Measurements from ENCODE around the gene KLHL20.
A peak's percentile ranks its signal among the peaks of the same experiment; 100 is the strongest.
"Not testable (repeated sequence)": the region's sequence is repeated elsewhere in the genome, so short reads cannot be mapped to it uniquely, and the experiment has no call there.

KLHL20 gene, protein sequence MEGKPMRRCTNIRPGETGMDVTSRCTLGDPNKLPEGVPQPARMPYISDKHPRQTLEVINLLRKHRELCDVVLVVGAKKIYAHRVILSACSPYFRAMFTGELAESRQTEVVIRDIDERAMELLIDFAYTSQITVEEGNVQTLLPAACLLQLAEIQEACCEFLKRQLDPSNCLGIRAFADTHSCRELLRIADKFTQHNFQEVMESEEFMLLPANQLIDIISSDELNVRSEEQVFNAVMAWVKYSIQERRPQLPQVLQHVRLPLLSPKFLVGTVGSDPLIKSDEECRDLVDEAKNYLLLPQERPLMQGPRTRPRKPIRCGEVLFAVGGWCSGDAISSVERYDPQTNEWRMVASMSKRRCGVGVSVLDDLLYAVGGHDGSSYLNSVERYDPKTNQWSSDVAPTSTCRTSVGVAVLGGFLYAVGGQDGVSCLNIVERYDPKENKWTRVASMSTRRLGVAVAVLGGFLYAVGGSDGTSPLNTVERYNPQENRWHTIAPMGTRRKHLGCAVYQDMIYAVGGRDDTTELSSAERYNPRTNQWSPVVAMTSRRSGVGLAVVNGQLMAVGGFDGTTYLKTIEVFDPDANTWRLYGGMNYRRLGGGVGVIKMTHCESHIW

DNA sequence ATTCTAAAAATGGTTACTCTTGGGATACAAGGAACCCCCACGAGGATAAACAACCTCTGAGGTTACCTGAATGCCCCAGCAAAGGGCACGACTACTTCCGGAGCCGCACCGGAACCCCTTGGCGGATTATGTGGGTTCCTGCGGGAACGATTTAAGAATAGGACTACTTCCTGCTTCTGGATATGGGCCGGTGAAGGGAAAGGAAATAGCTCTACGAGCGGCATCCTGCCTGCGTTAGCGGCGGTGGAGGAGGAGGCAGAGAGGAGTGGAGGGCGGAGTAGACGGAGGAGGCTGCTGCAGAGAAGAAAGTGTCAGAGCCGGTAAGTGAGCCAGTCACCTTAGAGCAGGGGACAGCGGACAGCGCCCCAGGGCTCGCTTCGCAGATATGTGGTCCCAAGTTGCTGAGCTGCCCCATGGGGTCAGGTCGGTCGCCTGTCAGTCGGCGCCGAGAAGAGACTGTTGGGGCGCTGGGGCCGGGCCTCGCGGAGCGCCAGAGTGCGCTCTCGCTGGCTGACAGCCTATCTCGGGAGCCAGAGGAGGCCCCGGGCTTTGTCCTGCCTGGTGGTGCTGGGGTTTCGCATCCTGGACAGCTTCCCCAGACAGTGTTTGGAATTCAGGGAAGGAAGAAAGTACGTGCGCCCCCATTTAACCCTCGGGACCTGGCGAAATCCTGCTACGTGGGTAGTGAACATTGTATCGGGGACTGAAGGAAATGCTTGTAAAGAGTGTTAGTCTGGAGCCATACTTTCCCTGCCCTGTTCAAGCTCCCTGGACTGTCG is at the start of gene KLHL20:
KLHL20 (plus strand) TSS at position 223 of the 779 bp plus-strand sequence. CDS start 1,063 bp downstream, outside the sequence.
- DNase-seq (ENCODE audit: low read depth, low spot score), result peak; percentile 74

DNA sequence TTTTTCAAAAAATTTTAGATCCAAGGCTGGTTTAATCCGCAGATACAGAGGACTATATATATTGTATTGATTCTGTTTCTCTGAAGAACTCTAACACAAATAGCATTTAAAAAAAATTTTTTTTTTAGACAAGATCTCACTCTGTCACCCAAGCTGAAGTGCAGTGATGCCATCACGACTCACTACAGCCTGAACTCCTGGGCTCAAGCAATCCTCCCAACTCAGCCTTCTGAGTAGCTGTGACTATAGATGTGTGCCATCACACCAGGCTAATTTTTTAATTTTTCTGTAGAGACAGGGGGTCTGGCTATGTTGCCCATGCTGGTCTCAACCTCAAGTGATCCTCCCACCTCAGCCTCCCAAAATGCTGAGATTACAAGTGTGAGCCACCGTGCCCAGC is 48.1 kb upstream of the KLHL20 start:
- no peak for DNase-seq (ENCODE audit: low read depth, low spot score)

DNA sequence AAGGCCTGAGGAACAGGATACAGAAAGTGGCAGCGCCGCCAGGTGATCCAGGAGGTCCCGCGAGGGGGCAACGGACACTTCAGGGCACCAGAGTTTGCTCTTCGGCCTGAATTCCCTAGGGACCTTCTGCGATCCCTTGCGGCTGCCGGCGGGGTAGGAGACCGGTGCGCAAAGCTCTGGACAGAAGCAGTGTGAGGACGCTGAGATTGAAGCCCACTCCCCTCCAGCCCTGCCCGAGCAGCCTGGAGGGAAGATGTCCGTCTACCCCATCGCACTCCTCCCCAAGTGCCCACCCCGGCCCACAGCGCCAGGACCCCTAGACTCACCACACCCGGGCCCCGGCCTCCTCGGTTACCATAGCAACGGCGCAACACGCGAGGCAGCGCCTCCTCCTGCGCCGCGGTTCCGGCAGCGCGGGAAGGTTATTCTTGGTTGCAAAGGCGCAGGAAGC is 45.3 kb upstream of the KLHL20 start, which contains the start of gene ANKRD45:
ANKRD45 (minus strand) TSS at position 361 of the 451 bp plus-strand sequence. CDS start 10,433 bp downstream, outside the sequence.
- no peak for DNase-seq (ENCODE audit: low read depth, low spot score)

DNA sequence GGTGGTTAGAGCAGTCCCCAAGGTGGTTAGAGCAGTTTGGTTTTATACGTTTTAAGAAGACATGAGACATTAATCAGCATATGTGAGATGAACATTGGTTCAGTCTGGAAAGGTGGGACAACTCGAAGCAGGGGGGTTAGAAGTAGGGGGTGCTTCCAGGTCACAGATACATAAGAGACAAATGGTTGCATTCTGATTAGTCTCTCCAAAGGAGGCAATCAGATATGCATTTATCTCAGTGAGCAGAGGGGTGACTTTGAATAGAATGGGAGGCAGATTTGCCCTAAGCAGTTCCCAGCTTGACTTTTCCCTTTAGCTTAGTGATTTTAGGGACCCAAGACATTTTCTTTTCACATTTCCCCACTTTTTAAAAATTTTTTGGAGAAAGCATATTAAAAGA is 40.3 kb upstream of the KLHL20 start:
- not testable (repeated sequence) for DNase-seq (ENCODE audit: low read depth, low spot score)

DNA sequence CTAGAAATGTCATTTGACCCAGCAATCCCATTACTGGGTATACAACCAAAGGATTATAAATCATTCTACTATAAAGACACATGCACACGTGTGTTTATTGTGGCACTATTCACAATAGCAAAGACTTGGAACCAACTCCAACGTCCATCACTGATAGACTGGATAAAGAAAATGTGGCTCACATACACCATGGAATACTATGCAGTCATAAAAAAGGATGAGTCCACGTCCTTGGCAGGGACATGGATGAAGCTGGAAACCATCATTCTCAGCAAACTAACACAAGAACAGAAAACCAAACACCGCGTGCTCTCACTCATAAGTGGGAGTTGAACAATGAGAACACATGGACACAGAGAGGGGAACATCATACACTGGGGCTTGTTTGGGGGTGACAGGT is 34.6 kb upstream of the KLHL20 start:
- DNase-seq (ENCODE audit: low read depth, low spot score), result not testable (repeated sequence)

DNA sequence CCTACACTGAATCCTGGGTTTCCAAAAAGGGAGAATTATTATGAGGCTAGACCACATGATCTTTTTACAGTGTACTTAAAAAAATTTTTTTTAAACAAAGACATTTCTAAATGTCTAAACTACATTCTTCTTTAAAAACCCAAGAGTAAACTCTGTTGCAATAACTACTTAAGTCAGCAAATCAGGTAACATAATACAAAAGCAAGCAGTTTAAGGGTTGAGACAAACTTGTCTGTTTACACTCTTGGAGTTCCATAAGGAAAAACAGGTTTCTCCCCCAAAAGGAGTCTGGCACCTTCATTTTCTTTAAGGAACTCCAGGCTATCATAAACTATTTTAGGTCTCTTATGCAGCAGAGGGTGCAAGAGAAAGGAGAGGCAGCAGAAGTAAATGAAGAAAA is 32.6 kb upstream of the KLHL20 start:
- no peak for DNase-seq (ENCODE audit: low read depth, low spot score)

DNA sequence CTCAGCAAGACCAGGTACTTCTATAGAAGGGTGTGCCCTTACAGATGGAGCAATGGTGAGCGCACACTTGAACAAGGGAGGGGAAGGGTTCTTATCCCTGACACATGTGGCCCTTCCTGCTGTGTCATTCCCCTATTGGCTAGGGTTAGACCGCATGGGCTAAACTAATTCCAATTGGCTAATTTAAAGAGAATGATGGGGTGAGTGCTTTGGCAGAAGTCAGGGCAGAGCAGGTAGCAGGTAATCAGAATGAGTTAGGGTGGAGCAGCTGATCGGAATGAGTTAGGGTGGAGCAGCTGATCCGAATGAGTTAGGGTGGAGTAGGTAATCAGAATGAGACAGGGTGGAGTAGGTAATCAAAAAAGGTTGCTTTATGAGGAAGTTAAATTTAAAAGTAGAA is 30.9 kb upstream of the KLHL20 start:
- not testable (repeated sequence) for DNase-seq (ENCODE audit: low read depth, low spot score)

DNA sequence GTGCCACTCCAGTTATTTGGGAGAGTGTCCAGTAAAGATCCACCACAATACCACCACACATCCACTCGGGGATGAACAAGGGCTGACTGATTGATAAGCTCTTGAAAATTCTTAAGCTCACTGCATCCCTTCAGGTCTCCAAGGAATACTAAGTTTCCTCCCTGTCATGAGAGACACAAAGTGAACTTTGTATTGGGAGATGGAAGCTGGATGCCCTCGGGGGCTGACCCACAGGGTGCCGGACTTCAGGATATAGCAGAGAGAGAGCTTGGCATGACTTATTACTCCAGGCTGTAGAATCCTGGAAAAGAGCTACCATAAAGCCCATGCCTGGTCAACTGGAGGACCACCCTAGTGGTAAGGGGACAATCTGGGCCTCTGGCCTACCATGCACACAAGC is 29.7 kb upstream of the KLHL20 start:
- DNase-seq (ENCODE audit: low read depth, low spot score), result not testable (repeated sequence)

DNA sequence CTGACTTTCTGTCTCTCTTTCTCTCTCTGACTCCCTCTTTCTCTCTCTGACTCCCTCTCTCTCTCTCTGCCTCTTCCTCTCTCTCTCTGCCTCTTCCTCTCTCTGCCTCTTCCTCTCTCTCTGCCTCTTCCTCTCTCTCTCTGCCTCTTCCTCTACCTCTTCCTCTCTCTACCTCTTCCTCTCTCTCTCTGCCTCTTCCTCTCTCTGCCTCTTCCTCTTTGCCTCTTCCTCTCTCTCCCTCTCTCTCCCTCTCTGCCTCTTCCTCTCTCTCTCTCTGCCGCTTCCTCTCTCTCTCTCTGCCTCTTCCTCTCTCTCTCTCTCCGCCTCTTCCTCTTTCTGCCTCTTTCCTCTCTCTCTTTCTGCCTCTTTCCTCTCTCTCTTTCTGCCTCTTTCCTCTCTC is 26.5 kb upstream of the KLHL20 start:
- no peak for DNase-seq (ENCODE audit: low read depth, low spot score)

DNA sequence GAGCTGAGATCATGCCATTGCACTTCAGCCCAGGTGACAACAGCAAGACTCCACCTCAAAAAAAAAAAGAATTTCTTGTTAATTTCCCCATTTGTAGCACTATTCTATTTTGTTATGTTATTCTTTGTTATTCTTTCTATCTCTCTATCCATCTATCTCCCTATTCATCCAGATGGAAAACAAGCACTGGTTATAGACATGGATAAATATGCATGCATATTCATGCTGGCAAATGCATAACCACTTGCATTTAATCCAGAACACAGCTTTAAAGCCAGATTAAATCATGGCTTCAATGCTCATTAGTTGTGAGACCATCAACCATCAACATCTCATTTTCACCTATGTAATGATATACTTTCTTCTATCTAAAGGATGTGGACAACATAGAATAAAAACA is 21.5 kb upstream of the KLHL20 start:
- DNase-seq (ENCODE audit: low read depth, low spot score), result no peak

DNA sequence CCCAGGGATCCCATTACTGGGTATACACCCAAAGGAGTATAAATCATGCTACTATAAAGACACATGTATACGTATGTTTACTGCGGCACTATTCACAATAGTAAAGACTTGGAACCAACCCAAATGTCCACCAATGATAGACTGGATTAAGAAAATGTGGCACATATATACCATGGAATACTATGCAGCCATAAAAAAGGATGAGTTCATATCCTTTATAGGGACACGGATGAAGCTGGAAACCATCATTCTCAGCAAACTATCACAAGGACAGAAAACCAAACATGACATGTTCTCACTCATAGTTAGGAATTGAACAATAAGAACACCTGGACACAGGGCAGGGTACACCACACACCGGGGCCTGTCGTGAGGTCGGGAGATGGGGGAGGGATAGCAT is 13.5 kb upstream of the KLHL20 start:
- not testable (repeated sequence) for DNase-seq (ENCODE audit: low read depth, low spot score)

DNA sequence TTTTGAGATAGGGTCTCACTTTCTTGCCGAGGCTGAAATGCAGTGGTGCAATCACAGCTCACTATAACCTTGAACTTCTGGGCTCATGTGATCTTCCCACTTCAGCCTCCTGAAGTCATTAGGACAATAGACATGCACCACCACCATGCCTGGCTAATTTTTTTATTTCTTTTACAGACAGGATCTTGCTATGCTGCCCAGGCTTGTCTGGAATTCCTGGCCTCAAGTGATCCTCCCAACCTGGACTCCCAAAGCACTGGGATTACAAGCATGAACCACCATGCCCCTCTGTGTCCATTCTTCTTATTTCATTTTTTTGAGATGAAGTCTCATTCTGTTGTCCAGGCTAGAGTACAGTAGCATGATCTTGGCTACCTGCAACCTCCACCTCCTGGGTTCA is 12.0 kb upstream of the KLHL20 start:
- no peak for DNase-seq (ENCODE audit: low read depth, low spot score)

DNA sequence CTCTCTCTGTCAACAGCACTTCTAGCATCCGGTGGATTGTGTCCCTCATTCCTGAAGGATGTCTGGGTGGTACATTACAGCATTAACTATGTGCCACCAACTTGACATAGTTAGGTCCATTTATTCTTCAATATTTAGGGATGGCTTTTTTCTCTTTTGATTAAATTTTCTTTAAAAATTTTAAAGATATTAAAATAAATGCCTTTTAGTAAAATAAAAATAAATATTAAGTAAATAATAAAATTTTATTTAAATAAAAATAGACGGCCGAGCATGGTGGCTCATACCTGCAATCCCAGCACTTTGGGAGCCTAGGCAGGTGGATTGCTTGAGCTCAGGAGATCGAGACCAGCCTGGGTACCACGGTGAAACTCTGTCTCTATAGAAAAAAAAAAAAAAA is 9.7 kb upstream of the KLHL20 start:
- no peak for DNase-seq (ENCODE audit: low read depth, low spot score)

DNA sequence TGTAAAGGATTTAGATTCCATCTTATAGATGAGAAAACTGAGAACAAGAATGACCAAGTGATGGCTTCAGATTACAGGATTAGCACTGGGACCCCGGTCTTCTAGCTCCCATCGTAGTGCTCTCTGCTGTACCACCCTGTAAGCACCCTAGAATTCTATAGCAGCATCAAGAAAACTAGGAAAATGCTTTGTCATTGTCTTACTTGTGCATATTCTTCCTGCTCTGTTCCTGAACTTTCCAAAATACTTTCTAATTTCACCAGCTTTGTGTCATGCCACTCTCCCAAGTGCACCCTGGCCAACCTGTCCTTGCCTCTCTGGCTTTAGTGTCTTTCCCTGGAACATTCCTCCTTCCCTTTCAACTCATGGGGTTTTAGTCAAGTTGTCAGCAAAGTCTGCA is 6.0 kb upstream of the KLHL20 start:
- no peak for DNase-seq (ENCODE audit: low read depth, low spot score)

DNA sequence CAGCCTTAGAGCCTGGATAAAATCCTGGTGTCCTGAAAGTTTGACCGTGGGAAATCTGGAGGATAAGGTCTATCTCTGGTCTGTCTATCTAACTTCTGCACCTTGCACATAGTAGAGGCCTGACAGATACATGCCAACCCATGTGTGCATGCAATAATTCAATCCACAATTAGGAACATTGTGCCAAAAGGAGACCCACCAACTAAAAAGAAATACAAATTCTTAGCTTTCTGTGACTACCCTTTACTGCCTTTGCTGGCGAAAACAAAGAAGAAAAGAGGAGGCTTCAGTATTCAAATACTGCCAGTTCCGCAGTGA is 381 bp upstream of the KLHL20 start:
- DNase-seq (ENCODE audit: low read depth, low spot score), result no peak

DNA sequence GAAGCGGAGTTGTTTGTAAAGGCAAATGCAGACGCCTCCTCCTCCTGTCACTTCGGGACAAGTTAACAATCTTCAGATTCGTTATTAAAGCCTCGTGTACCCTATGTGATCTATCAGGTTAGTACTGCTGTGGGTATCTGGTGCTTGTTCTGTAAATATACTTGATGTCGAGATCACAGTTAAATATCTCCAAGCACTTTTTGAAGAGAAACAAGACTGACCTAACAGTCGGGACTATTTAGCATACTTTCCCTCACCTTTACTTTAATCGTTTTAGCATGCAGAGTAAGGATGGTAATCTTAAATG is 710 bp downstream of the KLHL20 start:
- DNase-seq (ENCODE audit: low read depth, low spot score), result no peak

DNA sequence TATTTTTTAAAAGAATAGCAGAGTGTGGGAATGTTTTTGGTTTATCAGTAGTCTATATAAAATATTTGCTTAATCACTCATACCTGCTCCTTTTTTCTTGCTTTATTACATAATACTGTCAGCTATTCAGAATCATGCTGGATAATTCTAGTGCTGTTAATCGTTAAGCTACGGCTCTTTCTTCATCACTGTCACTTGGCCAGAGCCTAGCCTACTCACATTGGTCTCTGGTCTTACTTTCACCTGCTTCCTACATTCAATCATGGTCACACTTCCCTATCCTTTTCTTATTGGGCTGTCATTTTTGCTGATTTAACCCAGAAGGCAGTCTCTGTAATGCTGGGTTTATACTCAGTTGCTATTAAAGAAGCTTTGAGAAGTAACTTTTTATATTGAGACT is 2.5 kb downstream of the KLHL20 start:
- no peak for DNase-seq (ENCODE audit: low read depth, low spot score)

DNA sequence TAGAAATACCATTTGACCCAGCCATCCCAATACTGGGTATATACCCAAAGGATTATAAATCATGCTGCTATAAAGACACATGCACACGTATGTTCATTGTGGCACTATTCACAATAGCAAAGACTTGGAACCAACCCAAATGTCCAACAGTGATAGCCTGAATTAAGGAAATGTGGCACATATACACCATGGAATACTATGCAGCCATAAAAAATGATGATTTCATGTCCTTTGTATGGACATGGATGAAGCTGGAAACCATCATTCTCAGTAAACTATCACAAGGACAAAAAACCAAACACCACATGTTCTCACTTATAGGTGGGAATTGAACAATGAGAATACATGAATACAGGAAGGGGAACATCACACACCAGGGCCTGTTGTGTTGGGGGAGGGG is 16.6 kb downstream of the KLHL20 start:
- not testable (repeated sequence) for DNase-seq (ENCODE audit: low read depth, low spot score)

DNA sequence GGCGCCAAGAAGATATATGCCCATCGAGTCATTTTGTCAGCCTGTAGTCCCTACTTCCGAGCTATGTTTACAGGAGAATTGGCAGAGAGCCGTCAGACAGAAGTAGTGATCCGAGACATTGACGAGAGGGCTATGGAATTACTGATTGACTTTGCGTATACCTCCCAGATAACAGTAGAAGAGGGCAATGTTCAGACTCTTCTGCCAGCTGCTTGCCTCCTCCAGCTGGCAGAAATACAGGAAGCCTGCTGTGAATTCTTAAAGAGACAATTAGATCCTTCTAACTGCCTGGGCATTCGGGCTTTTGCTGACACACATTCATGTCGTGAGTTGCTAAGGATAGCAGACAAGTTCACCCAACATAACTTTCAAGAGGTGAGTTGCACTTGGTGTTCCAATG is 19.1 kb downstream of the KLHL20 start:
- DNase-seq (ENCODE audit: low read depth, low spot score), result no peak

DNA sequence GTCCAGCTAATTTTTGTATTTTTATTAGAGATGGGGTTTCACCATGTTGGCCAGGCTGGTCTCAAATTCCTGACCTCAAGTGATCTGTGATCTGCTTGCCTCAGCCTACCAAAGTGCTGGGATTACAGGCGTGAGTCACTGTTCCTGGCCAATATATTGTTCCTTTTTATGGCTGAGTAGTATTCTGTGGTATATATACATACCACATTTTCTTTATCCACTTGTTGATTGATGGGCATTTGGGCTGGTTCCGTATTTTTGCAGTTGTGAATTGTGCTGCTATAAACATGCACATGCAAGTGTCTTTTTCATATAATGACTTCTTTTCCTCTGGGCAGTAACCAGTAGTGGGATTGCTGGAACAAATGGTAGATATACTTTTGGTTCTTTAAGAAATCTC is 21.3 kb downstream of the KLHL20 start:
- DNase-seq (ENCODE audit: low read depth, low spot score), result not testable (repeated sequence)

DNA sequence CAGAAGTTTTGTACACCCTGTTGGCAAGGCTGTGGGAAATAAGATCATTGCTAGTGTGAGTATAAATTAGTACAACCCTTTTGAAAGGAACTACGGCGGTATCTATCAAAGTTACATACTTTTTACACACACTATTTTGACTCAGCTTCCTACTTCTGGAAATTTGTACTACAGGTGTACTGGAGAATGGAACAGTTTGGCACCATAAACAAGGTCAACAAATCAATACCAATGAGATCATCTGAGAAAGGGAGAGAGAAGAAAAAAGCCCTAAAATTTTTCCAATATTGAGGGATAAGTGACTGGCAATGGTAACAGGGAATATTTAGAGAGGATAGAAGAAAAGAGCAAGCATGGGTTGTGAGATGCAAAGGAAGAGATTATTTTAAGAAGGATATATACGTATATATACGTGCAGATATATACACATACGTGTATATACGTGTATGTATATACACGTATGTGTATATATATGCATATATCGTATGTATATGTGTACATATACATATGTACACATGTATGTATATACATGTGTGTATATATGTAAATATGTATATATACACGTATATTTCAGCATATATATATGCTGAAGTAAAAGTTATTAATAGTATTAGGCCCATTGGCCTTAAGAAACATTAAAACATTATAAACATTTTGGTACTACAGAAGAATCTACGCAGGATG is 27.6 kb downstream of the KLHL20 start:
- DNase-seq (ENCODE audit: low read depth, low spot score), result no peak

DNA sequence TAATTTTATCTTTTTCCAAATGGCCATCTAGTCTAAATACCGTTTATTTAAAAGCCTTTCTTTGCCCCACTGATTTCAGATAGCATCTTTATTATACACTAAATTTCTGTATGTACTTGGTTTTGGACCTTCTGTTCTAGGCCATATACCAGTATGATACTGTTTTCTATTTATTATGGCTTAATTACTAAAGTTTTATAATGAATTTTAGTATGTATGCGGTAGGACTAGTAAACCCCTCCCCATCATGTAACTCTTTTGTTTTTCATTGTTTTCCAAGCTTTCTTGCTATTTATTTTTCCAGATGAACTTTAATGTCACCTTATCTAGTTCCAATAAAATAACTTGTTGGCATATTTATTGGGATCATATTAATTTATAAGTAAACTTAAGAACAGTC is 29.9 kb downstream of the KLHL20 start:
- DNase-seq (ENCODE audit: low read depth, low spot score), result no peak
